ENCODE measurements around the gene MINDY4.

Gene MINDY4

GRCh38 chr7:30726296-30727006 is 44.8 kb upstream of the MINDY4 start:
- no peak for DNase-seq (ENCODE audit: low read depth in 1 of 2, low spot score in 1 of 2)
- TF ChIP-seq, protein P1, sequence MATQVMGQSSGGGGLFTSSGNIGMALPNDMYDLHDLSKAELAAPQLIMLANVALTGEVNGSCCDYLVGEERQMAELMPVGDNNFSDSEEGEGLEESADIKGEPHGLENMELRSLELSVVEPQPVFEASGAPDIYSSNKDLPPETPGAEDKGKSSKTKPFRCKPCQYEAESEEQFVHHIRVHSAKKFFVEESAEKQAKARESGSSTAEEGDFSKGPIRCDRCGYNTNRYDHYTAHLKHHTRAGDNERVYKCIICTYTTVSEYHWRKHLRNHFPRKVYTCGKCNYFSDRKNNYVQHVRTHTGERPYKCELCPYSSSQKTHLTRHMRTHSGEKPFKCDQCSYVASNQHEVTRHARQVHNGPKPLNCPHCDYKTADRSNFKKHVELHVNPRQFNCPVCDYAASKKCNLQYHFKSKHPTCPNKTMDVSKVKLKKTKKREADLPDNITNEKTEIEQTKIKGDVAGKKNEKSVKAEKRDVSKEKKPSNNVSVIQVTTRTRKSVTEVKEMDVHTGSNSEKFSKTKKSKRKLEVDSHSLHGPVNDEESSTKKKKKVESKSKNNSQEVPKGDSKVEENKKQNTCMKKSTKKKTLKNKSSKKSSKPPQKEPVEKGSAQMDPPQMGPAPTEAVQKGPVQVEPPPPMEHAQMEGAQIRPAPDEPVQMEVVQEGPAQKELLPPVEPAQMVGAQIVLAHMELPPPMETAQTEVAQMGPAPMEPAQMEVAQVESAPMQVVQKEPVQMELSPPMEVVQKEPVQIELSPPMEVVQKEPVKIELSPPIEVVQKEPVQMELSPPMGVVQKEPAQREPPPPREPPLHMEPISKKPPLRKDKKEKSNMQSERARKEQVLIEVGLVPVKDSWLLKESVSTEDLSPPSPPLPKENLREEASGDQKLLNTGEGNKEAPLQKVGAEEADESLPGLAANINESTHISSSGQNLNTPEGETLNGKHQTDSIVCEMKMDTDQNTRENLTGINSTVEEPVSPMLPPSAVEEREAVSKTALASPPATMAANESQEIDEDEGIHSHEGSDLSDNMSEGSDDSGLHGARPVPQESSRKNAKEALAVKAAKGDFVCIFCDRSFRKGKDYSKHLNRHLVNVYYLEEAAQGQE (IDR thresholded peaks at IDR 0.05; ENCODE audit: insufficient replicate concordance, low read depth), result no peak
- TF ChIP-seq GABPA (IDR thresholded peaks at IDR 0.05; ENCODE audit: low read depth) (no peak), CTCF (IDR thresholded peaks at IDR 0.05; ENCODE audit: insufficient read depth, low read length) (no peak)
- H3K4me3 ChIP-seq (replicated peaks; ENCODE audit: insufficient read depth, low read length), result no peak overlapping the region
- H3K27ac ChIP-seq (replicated peaks), result peak overlapping the region; percentile 39
- H3K27me3 ChIP-seq (ENCODE audit: insufficient read depth, poor library complexity, severe bottlenecking), result no peaks in the 10 kb centered on the region

DNA sequence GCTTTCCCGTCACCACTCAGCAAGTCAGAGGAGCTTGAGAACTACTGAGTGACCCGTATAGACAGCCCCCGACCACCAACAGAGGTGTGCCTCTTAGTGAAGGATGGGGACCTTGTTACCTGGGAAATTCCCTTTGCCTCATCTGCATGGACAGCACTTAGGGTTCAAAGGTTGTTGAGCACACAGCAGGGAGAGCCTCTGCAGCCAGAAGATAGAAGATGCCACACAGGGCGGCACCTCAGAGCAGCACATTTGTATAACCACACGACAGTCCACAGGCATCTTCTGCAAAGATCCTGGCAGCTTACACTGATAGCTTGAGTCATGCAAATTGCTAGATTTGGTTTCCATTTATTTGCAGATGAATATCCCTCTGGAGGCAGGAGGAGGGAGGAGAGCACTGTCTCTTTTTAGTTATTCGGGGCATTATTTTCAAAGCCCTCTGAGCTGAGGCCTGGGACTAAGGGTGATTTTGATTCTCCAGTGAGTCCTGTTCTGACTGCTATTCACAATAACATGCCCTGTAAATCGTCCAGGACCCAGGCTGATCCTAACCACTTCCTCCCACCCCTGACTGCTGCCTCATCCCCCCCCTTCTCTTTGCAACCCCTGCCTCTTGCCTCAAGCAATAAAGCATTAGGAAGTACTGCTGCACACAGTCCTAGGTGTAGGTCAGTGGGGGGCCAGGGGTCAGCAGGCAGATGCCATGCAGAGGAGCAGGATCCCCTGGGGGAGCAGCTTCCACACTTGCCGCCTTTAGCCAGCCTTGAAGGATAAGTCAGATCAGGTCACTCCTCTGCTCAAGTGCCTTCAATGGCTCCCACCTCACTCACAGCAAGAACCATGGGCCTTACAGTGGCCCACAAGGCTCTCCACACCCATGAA is 43.9 kb upstream of the MINDY4 start:
- TF ChIP-seq SPI1 (IDR thresholded peaks at IDR 0.05; ENCODE audit: borderline replicate concordance, low read depth), result peak; percentile 82
- no peak for TF ChIP-seq POLR2AphosphoS5 (IDR thresholded peaks at IDR 0.05; ENCODE audit: low read depth)

GRCh38 chr7:30728591-30729100 is 42.6 kb upstream of the MINDY4 start:
- Histone ChIP-seq H3K27me3 (ENCODE audit: insufficient read depth, poor library complexity, severe bottlenecking) (no peaks in the 10 kb centered on the region), H3K27ac (replicated peaks) (no peak overlapping the region), H3K4me3 (replicated peaks; ENCODE audit: insufficient read depth, low read length) (no peak overlapping the region)
- no peak for DNase-seq (ENCODE audit: low read depth in 1 of 2, low spot score in 1 of 2)
- TF ChIP-seq, protein P1 (IDR thresholded peaks at IDR 0.05; ENCODE audit: insufficient replicate concordance, low read depth), result no peak
- no peak for TF ChIP-seq SPI1 (IDR thresholded peaks at IDR 0.05; ENCODE audit: borderline replicate concordance, low read depth)
- TF ChIP-seq POLR2AphosphoS5 (IDR thresholded peaks at IDR 0.05; ENCODE audit: low read depth), result no peak

More for the DNA sequence above, 43.9 kb upstream of the MINDY4 start:
- DNase-seq (ENCODE audit: low read depth in 1 of 2, low spot score in 1 of 2), result peak; percentile 10 to 78
- Histone ChIP-seq H3K27ac (replicated peaks) (peak overlapping the region; percentile 39), H3K4me3 (replicated peaks; ENCODE audit: insufficient read depth, low read length) (no peak overlapping the region), H3K27me3 (ENCODE audit: insufficient read depth, poor library complexity, severe bottlenecking) (no peaks in the 10 kb centered on the region)

DNA sequence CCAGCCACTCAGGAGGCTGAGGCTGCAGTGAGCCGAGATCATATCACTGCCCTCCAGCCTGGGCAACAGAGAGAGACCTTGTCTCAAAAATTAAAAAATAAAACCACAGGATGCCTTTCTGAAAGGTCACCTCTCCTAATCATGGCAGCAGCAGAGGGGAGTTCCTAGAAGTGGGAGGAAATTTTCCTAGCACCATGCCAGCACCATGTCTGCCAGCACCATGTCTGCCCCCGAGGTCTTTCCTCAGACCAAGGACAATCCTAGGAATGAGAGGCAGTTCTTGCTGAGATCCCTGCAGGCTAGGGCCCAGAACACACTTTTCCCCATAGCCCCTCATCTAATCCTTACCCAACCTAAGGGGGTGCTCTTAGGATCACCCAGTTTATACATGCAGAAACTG is 41.6 kb upstream of the MINDY4 start:
- no peak for DNase-seq (ENCODE audit: low read depth in 1 of 2, low spot score in 1 of 2)
- Histone ChIP-seq H3K4me3 (replicated peaks; ENCODE audit: insufficient read depth, low read length) (no peak overlapping the region), H3K27ac (replicated peaks) (no peak overlapping the region), H3K27me3 (ENCODE audit: insufficient read depth, poor library complexity, severe bottlenecking) (no peaks in the 10 kb centered on the region)
- TF ChIP-seq SPI1 (IDR thresholded peaks at IDR 0.05; ENCODE audit: borderline replicate concordance, low read depth), result no peak
- no peak for TF ChIP-seq POLR2AphosphoS5 (IDR thresholded peaks at IDR 0.05; ENCODE audit: low read depth)
- TF ChIP-seq GABPA (IDR thresholded peaks at IDR 0.05; ENCODE audit: low read depth), result no peak
- TF ChIP-seq, protein P1 (IDR thresholded peaks at IDR 0.05; ENCODE audit: insufficient replicate concordance, low read depth), result no peak
- TF ChIP-seq CTCF (IDR thresholded peaks at IDR 0.05; ENCODE audit: insufficient read depth, low read length), result no peak

Measured in HL-60 (cell line).